ENCODE measurements around the gene RPS19BP1.

The RPS19BP1 gene

DNA sequence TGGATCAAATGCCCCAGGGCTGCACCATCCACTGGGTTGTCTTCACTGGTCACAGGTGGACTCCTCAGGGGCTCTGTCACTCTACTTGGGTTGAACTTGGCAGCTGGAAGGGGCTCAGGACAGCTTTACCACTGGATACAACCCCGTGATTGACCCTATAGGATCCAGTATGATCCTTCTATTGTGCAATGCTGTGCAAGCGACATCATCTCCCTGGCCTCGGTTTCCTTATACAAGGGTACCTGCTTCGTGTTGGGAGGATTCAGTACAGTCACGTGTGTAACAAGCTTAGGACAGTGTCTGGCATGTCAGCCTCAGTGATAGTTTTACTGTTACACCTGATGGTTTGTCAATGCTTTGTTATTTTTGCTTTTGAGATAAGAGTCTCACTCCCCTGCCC is 51.0 kb downstream of the RPS19BP1 start:
- Histone ChIP-seq H3K36me3 (ENCODE audit: insufficient read depth, low read length) (no peaks in the 10 kb centered on the region), H3K27ac (ENCODE audit: low read depth, low read length) (no peak overlapping the region), H3K27me3 (ENCODE audit: control insufficient read depth in 1 of 2, insufficient read depth in 2 of 2, low read length in 2 of 2) (no peaks in the 10 kb centered on the region), H3K4me3 (ENCODE audit: low read depth in 1 of 2, low read length in 2 of 2) (no peak overlapping the region), H3K9me3 (ENCODE audit: low read length) (no peaks in the 10 kb centered on the region), H3K9ac (ENCODE audit: low read length) (no peak overlapping the region), H3K4me1 (ENCODE audit: insufficient read depth, low read length) (no peaks in the 10 kb centered on the region)

DNA sequence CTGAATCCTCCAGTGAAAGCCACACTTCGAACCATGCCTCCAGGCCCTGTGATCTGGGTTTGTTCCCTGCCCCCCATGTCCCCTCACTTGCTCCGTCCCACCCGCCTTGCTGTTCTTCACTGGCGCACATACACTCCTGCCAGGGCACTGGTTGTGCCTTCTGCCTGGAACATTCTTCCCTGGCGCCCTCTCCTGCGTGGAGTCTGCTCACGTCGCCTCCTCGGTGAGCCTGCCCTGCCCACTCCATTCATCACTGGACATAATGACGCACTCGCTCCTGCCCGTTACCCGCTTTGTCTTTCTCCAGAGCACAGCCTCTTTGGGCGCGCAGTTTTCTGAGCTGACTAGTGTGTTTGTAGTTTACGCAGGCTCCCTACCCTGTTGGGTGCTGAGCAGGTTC is 51.5 kb downstream of the RPS19BP1 start:
- no peak overlapping the region for H3K27ac ChIP-seq (ENCODE audit: low read depth, low read length)

GRCh38 chr22:39480557-39480956 is 52.0 kb downstream of the RPS19BP1 start:
- no peaks in the 10 kb centered on the region for H3K9me3 ChIP-seq (ENCODE audit: low read length)
- H3K27ac ChIP-seq (ENCODE audit: low read depth, low read length), result no peak overlapping the region
- H3K4me3 ChIP-seq (ENCODE audit: low read depth in 1 of 2, low read length in 2 of 2), result no peak overlapping the region
- no peak overlapping the region for H3K9ac ChIP-seq (ENCODE audit: low read length)
- no peaks in the 10 kb centered on the region for H3K36me3 ChIP-seq (ENCODE audit: insufficient read depth, low read length)
- no peaks in the 10 kb centered on the region for H3K27me3 ChIP-seq (ENCODE audit: control insufficient read depth in 1 of 2, insufficient read depth in 2 of 2, low read length in 2 of 2)
- no peaks in the 10 kb centered on the region for H3K4me1 ChIP-seq (ENCODE audit: insufficient read depth, low read length)

More for the DNA sequence above, 51.5 kb downstream of the RPS19BP1 start:
- Histone ChIP-seq H3K9ac (ENCODE audit: low read length) (no peak overlapping the region), H3K36me3 (ENCODE audit: insufficient read depth, low read length) (no peaks in the 10 kb centered on the region), H3K9me3 (ENCODE audit: low read length) (no peaks in the 10 kb centered on the region), H3K4me3 (ENCODE audit: low read depth in 1 of 2, low read length in 2 of 2) (no peak overlapping the region), H3K4me1 (ENCODE audit: insufficient read depth, low read length) (no peaks in the 10 kb centered on the region), H3K27me3 (ENCODE audit: control insufficient read depth in 1 of 2, insufficient read depth in 2 of 2, low read length in 2 of 2) (no peaks in the 10 kb centered on the region)

DNA sequence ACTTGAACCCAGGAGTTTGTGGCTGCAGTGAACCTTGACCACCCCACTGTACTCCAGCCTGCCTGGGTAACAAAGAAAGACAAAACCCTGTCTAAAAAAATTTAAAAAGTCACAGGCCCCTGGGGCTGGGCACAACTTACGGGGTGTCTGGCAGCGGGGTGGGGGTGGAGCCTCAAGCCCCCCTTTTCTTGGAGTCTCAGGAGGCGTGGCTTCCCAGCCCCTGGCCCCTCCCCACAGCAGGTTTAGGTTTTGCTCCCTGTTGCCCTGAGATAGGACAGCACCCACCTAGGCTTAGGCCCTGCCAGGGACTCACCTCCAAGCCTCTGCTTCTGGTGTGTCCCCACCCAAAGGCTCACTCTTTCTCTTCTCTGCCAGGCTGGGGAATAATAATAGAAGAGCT is 53.3 kb downstream of the RPS19BP1 start:
- H3K9ac ChIP-seq (ENCODE audit: low read length), result no peak overlapping the region

More for the DNA sequence above, 53.3 kb downstream of the RPS19BP1 start:
- H3K36me3 ChIP-seq (ENCODE audit: insufficient read depth, low read length), result no peaks in the 10 kb centered on the region
- no peaks in the 10 kb centered on the region for H3K9me3 ChIP-seq (ENCODE audit: low read length)
- no peak overlapping the region for H3K27ac ChIP-seq (ENCODE audit: low read depth, low read length)
- H3K4me1 ChIP-seq (ENCODE audit: insufficient read depth, low read length), result no peaks in the 10 kb centered on the region
- no peaks in the 10 kb centered on the region for H3K27me3 ChIP-seq (ENCODE audit: control insufficient read depth in 1 of 2, insufficient read depth in 2 of 2, low read length in 2 of 2)
- no peak overlapping the region for H3K4me3 ChIP-seq (ENCODE audit: low read depth in 1 of 2, low read length in 2 of 2)

Measured in muscle layer of colon (tissue), 2 donors.